Peyer's patch (tissue), 4 donors: ENCODE results near the gene IL22RA1.

ENCODE experiments used
- POLR2A ChIP-seq, 2 donors: fragments of 450-650 bp; IDR thresholded peaks; one replicate each; pipeline ENCODE4 v1.5.1; 2017; ENCODE audit warnings: antibody characterized with exemption in 2 of 2, mild to moderate bottlenecking in 2 of 2, moderate library complexity in 2 of 2
- TF ChIP-seq, protein P1 (sequence below), 6 experiments: fragments of 450-650 bp in 4 of 6; fragments of 200-600 bp in 2 of 6; sonication (generic) in 1 of 6; IDR thresholded peaks; one replicate each; pipeline ENCODE4 v1.5.1; 2017 to 2019; ENCODE audit warnings: antibody characterized with exemption in 6 of 6, mild to moderate bottlenecking in 3 of 6, moderate library complexity in 1 of 6

DNA sequence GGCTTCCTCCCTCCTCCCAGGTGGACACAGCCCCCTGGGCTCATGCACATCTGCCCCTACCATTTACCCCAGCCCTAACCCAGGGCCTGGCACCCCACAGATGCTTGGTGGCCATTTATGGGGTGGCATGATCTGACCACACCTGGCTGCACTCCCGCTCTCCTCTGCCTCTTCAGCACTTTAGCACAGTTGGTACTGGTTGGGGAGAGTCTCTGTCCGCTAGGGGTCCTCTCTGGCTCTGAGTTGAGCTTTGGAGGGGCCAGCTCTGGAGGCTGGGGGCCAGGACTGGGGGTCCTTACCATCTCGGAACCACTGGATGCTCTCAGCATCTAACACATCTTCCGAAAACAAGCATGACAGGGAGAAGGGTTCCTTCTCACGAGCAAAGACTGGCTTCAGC is 48.4 kb downstream of the IL22RA1 start:
- TF ChIP-seq, protein P1, sequence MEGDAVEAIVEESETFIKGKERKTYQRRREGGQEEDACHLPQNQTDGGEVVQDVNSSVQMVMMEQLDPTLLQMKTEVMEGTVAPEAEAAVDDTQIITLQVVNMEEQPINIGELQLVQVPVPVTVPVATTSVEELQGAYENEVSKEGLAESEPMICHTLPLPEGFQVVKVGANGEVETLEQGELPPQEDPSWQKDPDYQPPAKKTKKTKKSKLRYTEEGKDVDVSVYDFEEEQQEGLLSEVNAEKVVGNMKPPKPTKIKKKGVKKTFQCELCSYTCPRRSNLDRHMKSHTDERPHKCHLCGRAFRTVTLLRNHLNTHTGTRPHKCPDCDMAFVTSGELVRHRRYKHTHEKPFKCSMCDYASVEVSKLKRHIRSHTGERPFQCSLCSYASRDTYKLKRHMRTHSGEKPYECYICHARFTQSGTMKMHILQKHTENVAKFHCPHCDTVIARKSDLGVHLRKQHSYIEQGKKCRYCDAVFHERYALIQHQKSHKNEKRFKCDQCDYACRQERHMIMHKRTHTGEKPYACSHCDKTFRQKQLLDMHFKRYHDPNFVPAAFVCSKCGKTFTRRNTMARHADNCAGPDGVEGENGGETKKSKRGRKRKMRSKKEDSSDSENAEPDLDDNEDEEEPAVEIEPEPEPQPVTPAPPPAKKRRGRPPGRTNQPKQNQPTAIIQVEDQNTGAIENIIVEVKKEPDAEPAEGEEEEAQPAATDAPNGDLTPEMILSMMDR (IDR thresholded peaks at IDR 0.05): no peak
- TF ChIP-seq POLR2A (IDR thresholded peaks at IDR 0.05): no peak
